Calu3 (cell line): Measurements from ENCODE around the gene MGAT3. TPM values are rescaled to one million over a fixed set of nuclear protein-coding genes. Genes with fewer than 3 reads are reported as not detected.

Experiments used
- BruUV-seq: library from RNA; stranded (reverse); fragments of 400-500 nt; replicated peaks from 2 replicates; lab custom pipeline; 2021; lab: Mats Ljungman, UMichigan
- CTCF ChIA-PET: fragments of 300-600 bp; sonication (Branson Sonifier 250); formaldehyde crosslinking; loops from one replicate; lab custom pipeline; 2022; ENCODE audit warnings: antibody characterized with exemption; lab: Charles Lee
- DNase-seq: peaks from one replicate; pipeline ENCODE4 v3.0.0; 2022
- H3K27ac Mint-ChIP-seq: one replicate; pipeline ENCODE4 v1.8.0; 2022; ENCODE audit warnings: mixed read lengths; ENCODE audit not compliant: unreplicated experiment
- H3K27me3 Mint-ChIP-seq: one replicate; pipeline ENCODE4 v1.8.0; 2022; ENCODE audit warnings: mixed read lengths; ENCODE audit not compliant: unreplicated experiment
- H3K36me3 Mint-ChIP-seq: one replicate; pipeline ENCODE4 v1.8.0; 2022; ENCODE audit warnings: mild to moderate bottlenecking, moderate library complexity, mixed read lengths; ENCODE audit not compliant: insufficient read depth, unreplicated experiment
- H3K4me1 Mint-ChIP-seq: one replicate; pipeline ENCODE4 v1.8.0; 2022; ENCODE audit warnings: mild to moderate bottlenecking, low read depth, mixed read lengths; ENCODE audit not compliant: unreplicated experiment
- H3K4me3 Mint-ChIP-seq: one replicate; pipeline ENCODE4 v1.8.0; 2022; ENCODE audit warnings: mild to moderate bottlenecking, low read depth, moderate library complexity, mixed read lengths; ENCODE audit not compliant: unreplicated experiment
- H3K9me3 Mint-ChIP-seq: one replicate; pipeline ENCODE4 v1.8.0; 2022; ENCODE audit warnings: low read depth, mixed read lengths; ENCODE audit not compliant: unreplicated experiment
- intact Hi-C: fragments of 100-400 bp; cut with micrococcal nuclease; formaldehyde crosslinking; loops from one replicate; pipeline ENCODE4 v1.10.0; 2022; ENCODE audit not compliant: unreplicated experiment
- total RNA-seq: library from RNA; stranded (reverse); gene quantifications from 2 replicates; pipeline ENCODE4 v1.2.3, GENCODE V29; 2022
- TF ChIP-seq, protein P1 (sequence below): fragments of 200-600 bp; IDR thresholded peaks from one replicate; pipeline ENCODE4 v1.8.0; 2022; ENCODE audit warnings: antibody characterized with exemption; ENCODE audit not compliant: unreplicated experiment

The MGAT3 gene
- total RNA-seq, 1 experiment from 2014 or later, result 33.0 TPM

DNA sequence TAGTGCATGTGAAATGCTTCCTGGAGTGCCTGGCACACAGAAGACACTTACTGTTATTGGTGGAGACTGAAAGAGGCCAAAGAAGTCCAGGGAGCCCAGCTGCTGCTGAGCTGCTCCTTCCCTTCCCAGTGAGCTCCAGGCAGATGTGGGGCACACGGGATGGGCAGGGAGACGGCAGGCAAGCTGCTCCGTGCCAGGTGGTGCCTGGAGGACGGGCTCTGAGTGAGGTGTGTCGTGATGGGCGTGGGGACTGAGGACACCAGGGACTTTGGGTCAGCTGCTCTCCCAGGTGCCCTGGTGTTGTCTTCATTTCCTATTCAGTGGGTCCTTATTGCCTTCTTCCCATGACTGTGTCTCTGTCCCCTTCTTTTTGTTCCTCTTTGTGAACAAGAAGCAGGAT lies 37.7 kb upstream of the MGAT3 start:
- TF ChIP-seq, protein P1, sequence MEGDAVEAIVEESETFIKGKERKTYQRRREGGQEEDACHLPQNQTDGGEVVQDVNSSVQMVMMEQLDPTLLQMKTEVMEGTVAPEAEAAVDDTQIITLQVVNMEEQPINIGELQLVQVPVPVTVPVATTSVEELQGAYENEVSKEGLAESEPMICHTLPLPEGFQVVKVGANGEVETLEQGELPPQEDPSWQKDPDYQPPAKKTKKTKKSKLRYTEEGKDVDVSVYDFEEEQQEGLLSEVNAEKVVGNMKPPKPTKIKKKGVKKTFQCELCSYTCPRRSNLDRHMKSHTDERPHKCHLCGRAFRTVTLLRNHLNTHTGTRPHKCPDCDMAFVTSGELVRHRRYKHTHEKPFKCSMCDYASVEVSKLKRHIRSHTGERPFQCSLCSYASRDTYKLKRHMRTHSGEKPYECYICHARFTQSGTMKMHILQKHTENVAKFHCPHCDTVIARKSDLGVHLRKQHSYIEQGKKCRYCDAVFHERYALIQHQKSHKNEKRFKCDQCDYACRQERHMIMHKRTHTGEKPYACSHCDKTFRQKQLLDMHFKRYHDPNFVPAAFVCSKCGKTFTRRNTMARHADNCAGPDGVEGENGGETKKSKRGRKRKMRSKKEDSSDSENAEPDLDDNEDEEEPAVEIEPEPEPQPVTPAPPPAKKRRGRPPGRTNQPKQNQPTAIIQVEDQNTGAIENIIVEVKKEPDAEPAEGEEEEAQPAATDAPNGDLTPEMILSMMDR, result no peak
- no TSS peak for BruUV-seq
- Mint-ChIP-seq H3K4me1 (no peaks in the 10 kb centered on the region), H3K36me3 (peaks cover 18% of the 10 kb centered on the region), H3K27me3 (no peaks in the 10 kb centered on the region), H3K4me3 (no peak overlapping the region), H3K27ac (no peak overlapping the region), H3K9me3 (no peaks in the 10 kb centered on the region)
- CTCF ChIA-PET, result interaction anchor here (1.4 kb wide), 1 partner anchor 9 kb away, joined by 3 read pairs; no protein-coding TSS in a partner anchor
- DNase-seq, result no peak
- intact Hi-C loops, result no loop called here

DNA sequence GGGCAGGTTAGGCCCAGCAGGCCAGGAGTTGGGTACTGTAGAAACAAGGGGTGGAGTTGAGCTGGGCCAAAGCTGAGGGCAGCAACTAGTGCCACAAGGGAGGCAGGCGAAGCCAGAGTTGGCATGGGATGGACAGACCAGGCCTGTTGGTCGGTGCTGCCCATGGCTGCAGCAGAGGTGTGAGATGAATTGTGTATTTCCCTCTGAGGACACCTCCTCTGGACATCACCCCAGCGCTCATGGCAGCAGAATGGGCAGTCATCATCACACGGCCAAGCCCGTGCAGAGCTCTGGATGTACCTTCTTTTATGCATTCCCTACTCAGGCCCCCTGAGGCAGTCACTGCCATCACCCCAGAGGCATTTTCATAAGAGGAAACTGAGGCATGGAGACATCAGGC lies 36.9 kb upstream of the MGAT3 start:
- Mint-ChIP-seq H3K27ac (no peak overlapping the region), H3K4me3 (no peak overlapping the region), H3K9me3 (no peaks in the 10 kb centered on the region), H3K27me3 (no peaks in the 10 kb centered on the region), H3K36me3 (peaks cover 18% of the 10 kb centered on the region), H3K4me1 (no peaks in the 10 kb centered on the region)
- CTCF ChIA-PET, result interaction anchor here (1.4 kb wide), 1 partner anchor 10 kb away, joined by 3 read pairs; no protein-coding TSS in a partner anchor
- intact Hi-C loops, result no loop called here
- no peak for DNase-seq
- no TSS peak for BruUV-seq
- TF ChIP-seq, protein P1, result no peak

DNA sequence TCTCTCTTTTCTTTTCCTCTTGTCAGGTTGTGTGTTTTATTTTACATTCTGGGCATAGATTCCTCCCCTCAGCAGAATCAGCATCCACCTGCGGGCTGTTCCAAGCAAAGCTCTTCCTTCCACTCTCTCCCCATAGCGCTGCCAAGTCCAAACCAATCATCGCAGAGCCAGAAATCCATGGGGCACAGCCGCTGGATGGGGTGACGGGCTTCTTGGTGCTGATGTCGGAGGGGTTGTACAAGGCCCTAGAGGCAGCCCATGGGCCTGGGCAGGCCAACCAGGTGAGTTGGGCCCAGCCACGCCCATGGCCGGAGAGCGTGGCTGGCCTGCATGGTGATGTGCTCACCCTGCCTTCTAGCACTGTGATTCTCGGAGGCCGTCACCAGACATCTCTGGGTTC lies 35.1 kb upstream of the MGAT3 start:
- DNase-seq, result no peak
- no TSS peak for BruUV-seq
- intact Hi-C loops, result no loop called here
- TF ChIP-seq, protein P1, result no peak
- H3K4me3 Mint-ChIP-seq, result no peak overlapping the region
- H3K27ac Mint-ChIP-seq, result no peak overlapping the region
- H3K4me1 Mint-ChIP-seq, result no peaks in the 10 kb centered on the region
- H3K36me3 Mint-ChIP-seq, result peaks cover 20% of the 10 kb centered on the region
- CTCF ChIA-PET, result no interaction called here
- H3K27me3 Mint-ChIP-seq, result no peaks in the 10 kb centered on the region
- H3K9me3 Mint-ChIP-seq, result no peaks in the 10 kb centered on the region

DNA sequence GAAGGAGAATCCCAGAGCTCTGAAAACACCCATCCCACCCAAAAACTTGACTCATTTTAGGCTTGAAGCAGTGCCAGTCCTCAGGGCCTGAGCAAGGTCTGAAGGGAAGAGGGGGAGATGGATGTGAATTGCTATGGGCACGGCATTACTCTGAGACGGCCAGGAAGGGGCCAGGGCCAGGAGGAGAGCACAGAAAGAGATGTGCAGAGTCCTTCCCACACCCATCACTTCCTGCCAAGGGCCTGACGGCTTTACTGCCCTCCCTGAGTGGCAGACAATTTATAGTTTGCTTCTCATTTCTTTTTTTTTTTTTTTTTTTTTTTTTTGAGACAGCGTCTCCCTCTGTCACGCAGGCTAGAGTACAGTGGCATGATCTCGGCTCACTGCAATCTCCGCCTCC lies 34.7 kb upstream of the MGAT3 start:
- TF ChIP-seq, protein P1, result no peak
- BruUV-seq, result no TSS peak
- Mint-ChIP-seq H3K9me3 (no peaks in the 10 kb centered on the region), H3K4me1 (no peaks in the 10 kb centered on the region), H3K36me3 (peaks cover 23% of the 10 kb centered on the region), H3K27ac (no peak overlapping the region), H3K27me3 (no peaks in the 10 kb centered on the region), H3K4me3 (no peak overlapping the region)
- intact Hi-C loops, result no loop called here
- DNase-seq, result no peak
- CTCF ChIA-PET, result no interaction called here
